HG03520 (cell line): ENCODE data around the gene ETNK2.

ENCODE experiments used
- ATAC-seq: cut with Tn5 transposase; IDR thresholded peaks from one replicate; pipeline ENCODE4 v1.9.1; 2021; ENCODE audit warnings: mild to moderate bottlenecking, moderate library complexity; ENCODE audit not compliant: unreplicated experiment

The ETNK2 gene

DNA sequence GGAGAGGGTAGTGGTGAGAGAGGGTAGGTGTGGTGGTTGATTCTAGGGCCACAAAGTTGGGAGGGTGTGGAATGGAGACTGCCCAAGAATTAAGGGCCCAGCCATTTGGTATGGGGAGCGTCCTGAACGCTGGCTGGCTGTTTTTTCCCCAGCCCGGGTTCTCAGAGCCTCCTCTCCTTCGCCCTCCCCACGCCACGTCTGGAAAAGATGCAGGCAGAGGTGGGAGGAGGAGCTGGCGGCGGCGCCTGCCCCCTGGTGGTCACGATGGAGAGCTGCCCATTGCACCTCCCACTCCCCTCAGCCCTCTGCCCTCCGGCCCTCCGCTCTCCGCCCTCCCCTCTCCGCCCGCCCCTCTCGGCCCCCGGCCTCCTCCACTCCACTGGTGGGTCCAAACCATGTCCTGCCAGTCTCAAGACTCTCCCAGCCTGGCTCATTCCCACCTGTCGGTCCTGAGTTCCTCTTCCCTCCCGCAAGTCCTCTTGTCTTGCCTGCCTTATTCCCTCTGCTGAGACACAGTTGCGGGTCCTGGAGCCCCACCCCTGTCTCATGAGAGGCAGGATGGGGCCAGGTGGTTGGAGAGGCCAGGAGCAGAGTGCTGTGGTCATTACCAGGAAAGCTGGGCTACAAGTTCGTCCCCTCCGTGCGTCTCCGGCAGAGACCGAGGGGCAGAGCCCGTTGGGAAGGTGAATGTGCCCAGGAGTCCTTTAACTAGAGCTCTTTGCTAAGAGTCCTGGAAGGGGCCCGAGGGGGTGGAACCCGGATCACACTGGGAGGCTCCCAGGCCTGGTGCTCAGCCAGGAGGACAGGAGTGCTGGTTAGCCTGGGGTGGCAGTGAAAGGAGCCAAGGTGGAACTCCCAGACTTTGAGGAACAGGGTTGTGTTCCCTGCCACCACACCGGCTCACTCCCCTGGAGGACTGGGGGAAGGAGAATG is 22.6 kb downstream of the ETNK2 start:
- no peak for ATAC-seq

- ATAC-seq: no peak
Observed at GRCh38 chr1:204128464-204128963, 23.3 kb downstream of the ETNK2 start.

DNA sequence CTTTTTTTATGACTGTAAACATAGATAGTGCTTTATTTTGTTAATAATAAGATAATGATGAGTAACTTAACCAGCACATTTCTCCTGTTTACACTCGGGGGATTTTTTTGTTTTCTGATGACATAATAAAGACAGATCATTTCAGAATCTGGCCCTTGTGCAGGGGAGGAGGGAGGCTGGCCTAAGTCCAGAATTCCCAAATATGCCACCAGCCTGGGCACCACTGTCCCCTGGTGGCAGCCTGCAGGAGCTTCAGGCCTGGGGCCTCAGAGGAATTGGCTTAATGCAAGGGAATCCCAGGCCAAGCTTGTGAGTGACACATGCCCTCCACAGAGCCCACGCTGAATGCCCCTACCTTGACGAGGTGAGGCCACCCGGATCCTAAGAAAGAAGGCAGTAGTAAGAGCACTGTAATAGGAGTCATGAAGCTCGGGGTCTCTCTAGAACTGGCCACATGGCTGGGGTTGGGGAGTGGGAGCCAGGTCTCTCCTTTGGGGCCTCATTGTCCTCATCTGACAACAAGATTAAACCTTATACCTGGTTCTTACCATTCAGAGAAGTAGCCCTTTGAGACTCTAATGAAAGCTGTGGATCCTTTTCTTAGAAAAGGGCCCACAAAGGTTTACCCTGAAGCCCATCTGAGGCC is 24.1 kb downstream of the ETNK2 start:
- ATAC-seq: no peak

- ATAC-seq: no peak
Observed at GRCh38 chr1:204126956-204127355, 24.9 kb downstream of the ETNK2 start.

DNA sequence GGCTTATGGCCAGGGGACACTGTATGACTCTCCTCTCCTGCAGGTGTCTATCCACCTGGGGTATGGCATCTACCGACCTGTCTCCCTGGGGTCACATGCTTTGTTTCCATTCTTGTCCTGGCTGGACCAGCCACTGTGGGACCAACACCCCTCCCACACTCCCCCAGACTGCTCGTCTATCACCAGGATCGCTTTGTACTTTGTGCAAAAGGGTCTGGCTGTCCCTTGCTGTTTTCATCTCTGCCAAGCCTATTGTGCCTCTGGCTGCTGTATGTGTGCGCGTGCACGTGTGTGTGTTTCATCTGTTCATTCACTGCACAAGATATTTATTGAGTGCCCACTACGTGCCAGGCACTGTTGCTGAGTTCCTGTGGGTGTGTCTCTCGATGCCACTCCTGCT is 25.5 kb downstream of the ETNK2 start:
- ATAC-seq: no peak

DNA sequence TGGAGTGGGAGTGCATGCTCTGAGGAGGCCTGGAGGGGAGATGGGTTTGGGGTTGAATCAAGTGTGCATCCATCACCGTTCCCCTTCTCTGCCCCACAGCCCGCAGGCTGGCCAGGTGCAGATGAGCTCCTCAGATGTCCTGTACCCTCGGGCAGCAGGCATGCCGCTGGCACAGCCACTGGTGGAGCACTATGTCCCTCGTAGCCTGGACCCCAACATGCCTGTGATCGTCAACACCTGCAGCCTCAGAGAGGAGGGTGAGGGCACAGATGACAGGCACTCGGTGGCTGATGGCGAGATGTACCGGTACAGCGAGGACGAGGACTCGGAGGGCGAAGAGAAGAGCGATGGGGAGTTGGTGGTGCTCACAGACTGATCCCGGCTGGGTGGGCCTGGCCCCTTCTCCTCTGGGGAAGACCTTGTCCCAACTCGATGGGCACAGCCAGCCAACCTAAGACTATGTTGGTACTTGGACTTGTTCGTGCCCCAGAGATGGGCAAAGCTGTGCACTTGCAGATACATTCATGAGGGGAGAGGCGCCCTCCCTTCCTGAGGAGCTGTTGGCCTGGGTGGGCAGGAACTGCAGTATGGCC is 26.0 kb downstream of the ETNK2 start:
- no peak for ATAC-seq

DNA sequence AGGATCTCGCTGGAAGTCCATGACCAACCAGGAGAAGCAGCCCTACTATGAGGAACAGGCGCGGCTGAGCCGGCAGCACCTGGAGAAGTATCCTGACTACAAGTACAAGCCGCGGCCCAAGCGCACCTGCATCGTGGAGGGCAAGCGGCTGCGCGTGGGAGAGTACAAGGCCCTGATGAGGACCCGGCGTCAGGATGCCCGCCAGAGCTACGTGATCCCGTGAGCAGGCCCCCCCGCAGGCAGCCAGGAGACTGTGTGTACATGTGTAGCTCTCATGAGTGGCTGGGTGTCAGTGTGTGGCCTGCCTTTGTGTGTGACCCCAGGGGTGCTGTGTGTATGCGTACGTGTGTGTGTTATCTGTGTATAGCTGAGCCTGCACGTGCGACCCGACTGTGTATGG is 27.2 kb downstream of the ETNK2 start:
- no peak for ATAC-seq

DNA sequence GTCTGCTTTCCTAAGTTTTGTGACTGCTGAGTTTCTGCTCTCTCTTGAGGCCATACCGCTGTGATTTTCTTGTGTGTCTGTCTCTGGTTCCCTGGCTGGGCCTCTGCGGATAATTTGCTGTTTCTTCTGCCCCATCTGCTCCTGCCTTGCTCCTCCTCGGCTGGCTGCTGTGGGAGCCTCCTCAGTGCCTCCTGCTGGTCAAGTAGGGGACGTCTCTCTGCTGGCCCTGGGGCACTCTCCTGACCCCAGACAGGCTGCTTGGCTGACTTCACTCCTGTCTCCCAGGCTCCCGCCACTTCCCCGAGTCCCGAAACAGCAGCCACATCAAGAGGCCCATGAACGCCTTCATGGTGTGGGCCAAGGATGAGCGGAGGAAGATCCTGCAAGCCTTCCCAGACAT is 28.5 kb downstream of the ETNK2 start:
- ATAC-seq: no peak

DNA sequence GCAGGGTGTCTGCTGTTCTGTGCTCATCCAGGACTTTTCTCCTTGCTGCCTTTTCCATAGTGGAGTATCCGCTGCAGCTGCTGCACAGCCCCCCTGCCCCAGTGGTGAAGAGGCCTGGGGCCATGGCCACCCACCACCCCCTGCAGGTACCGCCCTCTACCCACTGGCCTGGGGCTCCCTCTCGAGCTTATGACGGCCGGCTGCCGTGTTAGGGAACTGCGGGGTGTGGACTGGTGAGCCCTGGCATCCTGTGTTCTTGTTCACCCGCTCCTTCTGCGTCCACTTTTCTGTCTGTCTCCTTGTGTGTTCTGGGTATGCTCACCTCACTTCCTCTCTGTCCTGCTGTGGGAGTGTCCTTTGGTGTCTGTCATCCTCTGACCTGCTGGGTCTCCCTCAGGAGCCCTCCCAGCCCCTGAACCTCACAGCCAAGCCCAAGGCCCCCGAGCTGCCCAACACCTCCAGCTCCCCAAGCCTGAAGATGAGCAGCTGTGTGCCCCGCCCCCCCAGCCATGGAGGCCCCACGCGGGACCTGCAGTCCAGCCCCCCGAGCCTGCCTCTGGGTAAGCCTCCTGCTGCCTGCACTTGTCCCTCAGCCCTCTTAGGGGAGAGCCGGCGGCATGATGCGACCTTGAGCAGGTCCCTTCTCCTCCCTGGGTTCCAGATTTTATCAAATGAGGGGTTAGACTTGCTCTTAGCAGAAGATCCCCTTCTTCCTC is 29.8 kb downstream of the ETNK2 start:
- ATAC-seq: no peak

GRCh38 chr1:204116539-204116938 is 35.3 kb downstream of the ETNK2 start:
- no peak for ATAC-seq

GRCh38 chr1:204115116-204115515 is 36.7 kb downstream of the ETNK2 start:
- no peak for ATAC-seq

DNA sequence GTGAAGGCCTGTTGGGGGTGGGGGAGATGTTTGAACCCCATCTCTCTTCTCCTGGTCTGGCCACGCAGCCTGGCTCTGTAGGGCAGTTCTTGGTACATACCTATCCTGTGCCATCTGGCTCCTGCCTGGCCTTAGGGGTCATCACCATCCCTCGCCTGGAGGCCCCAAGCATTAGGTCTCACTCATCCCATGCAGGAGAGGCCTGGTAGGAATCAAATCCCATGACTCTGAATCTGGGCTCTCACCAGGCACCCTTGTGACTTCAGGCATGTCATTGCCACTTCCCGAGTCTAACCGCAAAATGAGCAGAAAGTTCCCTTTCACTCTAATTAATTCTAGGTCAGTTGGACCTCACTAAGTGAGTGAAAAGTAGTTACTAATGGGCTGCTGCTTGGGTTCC is 37.2 kb downstream of the ETNK2 start:
- no peak for ATAC-seq

DNA sequence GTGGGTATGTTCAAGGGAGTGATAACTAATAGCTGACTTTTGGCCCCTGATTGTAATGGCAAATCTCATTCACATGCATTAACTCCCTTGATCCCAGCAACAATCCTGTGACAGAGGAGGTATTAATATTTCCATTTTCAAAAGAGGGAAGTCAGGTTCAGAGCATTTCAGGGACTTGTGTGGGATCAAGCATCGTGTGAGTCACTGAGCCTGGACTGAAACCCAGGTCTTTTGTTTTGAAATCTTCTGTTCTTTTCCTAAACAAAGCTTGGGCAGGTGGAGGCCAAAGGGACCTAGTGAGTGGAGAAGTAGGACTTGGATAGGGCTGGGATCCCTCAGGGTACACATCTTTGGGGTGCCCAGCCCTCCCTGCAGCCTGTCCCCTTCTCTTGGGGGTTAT is 37.9 kb downstream of the ETNK2 start:
- no peak for ATAC-seq

DNA sequence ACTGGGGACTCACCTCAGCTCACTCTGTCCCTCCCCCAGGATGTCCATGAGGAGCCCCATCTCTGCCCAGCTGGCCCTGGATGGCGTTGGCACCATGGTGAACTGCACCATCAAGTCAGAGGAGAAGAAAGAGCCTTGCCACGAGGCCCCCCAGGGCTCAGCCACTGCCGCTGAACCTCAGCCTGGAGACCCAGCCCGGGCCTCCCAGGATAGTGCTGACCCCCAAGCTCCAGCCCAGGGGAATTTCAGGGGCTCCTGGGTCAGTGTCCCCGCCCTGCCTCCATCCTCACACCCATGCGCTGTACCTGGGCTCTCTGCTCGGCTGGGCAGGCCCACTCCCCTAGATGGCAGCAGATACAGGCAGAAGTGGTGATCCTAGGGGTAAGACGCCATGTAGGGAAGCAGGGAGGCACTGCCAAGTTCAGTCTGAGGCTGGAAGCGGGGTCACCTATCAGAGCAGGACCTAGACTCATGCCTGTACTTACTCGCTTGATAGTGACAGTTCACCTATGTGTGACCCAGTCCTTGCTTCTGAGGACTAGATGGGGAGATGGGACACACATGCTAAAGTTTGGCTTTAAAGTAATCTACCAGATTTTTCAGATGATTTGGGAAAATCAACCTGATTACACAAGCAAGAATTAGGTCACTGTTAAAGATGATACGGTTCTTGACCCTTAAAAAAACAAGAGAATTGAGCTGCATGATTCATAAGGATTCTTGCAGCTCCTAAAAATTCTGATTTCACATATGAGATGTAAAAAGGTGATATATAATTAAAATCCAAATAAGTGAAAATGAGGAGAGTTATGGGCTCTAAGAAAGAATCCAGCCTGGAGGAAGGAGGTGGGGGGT is 38.7 kb downstream of the ETNK2 start:
- ATAC-seq: no peak

GRCh38 chr1:204110894-204111633 is 40.8 kb downstream of the ETNK2 start:
- ATAC-seq: no peak

GRCh38 chr1:204108312-204109141 is 43.3 kb downstream of the ETNK2 start:
- no peak for ATAC-seq

- ATAC-seq: no peak
Observed at GRCh38 chr1:204107892-204108291, 44.0 kb downstream of the ETNK2 start.

- ATAC-seq: no peak
Observed at GRCh38 chr1:204106825-204107224, 45.0 kb downstream of the ETNK2 start.

GRCh38 chr1:204105131-204105515 is 46.7 kb downstream of the ETNK2 start:
- ATAC-seq: no peak
